Retinal pigment epithelial cell (primary cell): ENCODE data around the gene RASA4B.
A peak's percentile ranks its signal among the peaks of the same experiment; 100 is the strongest.
"Not testable (repeated sequence)": the region's sequence is repeated elsewhere in the genome, so short reads cannot be mapped to it uniquely, and the experiment has no call there.

Experiments used
- DNase-seq: peaks from one replicate; pipeline ENCODE4 v3.0.0-alpha.2; 2010; ENCODE audit warnings: low read depth
- H3K4me3 ChIP-seq: 2 replicates; pipeline ENCODE4 v1.5.1; 2011; ENCODE audit warnings: mild to moderate bottlenecking, low read length, control low read depth, moderate library complexity
- CTCF ChIP-seq: conservative IDR thresholded peaks from 2 replicates; pipeline ENCODE4 v1.5.1; 2011; ENCODE audit warnings: low read depth, low read length, control low read depth, inconsistent platforms

Gene RASA4B

DNA sequence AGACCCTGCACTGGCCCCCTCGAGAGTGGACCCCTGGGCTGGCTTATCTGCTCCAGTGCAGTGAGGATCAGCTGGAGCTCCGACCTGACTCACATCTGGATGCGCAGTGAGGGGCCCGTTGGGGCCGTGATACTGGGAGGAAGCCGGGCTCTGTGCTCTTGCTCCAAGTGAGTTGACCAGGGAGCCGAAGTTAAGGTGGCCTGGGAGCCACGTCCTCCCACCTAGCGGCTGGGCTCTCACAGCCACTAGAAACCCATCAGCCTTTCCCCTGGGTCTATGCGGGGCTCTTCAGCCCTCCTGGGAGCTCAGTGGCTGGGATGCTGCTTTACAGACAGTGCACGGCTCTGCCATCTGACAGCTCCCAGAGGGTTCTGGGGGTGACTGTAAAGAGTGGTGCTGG lies 62.0 kb downstream of the RASA4B start:
- no peak for TF ChIP-seq CTCF
- no peak overlapping the region for H3K4me3 ChIP-seq
- no peak for DNase-seq

DNA sequence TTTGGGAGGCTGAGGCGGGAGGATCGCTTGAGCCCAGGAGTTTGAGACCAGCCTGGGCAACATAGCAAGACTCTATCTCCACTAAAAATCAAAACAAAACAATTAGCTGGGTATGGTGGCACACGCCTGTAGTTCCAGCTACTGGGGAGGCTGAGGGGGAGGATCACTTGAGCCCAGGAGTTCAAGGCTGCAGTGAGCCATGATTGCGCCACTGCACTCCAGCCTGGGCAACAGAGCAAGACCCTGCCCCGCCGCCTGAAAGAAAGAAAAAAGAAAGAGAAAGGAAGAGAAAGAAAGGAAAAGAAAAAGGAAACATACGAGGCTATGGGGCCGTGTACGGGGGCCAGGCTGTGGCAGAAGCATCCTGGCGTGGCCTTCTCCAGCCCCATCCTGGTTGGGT lies 62.6 kb downstream of the RASA4B start:
- not testable (repeated sequence) for H3K4me3 ChIP-seq, DNase-seq

DNA sequence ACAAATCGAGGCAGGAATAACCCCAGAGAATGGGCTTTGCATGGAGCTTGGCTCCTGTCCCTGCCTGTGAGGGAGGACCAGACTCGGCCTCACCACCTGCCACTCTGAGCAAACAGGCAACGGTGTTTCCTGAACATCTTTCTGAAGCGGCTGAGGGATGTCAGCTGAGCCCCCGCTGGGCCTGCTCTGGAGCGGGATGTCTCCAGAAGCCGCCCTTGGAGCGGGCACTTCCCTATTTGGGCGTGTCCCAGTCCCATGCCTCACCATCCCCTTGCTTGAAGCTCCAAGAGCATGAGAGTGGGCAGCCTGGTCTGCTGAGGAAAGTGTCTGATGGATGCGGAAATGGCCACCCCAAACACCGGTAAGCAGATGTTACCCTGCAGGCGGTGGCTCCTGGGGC lies 63.1 kb downstream of the RASA4B start:
- no peak overlapping the region for H3K4me3 ChIP-seq
- TF ChIP-seq CTCF, result no peak
- DNase-seq, result no peak

GRCh38 chr7:102453319-102453718 lies 64.3 kb downstream of the RASA4B start:
- no peak for TF ChIP-seq CTCF
- DNase-seq, result no peak
- no peak overlapping the region for H3K4me3 ChIP-seq

DNA sequence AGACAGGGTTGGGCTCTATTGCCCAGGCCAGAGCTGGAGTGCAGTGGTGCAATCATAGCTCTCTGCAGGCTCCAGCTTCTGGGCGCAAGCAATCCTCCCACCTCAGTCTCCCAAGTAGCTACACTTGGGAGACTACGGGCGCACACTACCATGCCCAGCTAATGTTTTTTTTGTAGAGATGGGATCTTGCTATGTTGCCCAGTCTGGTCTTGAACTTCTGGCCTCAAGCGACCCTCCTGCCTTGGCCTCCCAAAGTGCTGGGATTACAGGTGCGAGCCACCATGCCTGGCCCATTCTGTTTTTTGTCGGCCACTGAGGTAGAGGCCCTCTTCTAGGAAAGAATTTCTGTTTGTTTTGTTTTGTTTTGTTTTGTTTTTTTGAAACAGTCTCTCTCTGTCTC lies 65.1 kb downstream of the RASA4B start:
- no peak overlapping the region for H3K4me3 ChIP-seq
- no peak for DNase-seq
- no peak for TF ChIP-seq CTCF

DNA sequence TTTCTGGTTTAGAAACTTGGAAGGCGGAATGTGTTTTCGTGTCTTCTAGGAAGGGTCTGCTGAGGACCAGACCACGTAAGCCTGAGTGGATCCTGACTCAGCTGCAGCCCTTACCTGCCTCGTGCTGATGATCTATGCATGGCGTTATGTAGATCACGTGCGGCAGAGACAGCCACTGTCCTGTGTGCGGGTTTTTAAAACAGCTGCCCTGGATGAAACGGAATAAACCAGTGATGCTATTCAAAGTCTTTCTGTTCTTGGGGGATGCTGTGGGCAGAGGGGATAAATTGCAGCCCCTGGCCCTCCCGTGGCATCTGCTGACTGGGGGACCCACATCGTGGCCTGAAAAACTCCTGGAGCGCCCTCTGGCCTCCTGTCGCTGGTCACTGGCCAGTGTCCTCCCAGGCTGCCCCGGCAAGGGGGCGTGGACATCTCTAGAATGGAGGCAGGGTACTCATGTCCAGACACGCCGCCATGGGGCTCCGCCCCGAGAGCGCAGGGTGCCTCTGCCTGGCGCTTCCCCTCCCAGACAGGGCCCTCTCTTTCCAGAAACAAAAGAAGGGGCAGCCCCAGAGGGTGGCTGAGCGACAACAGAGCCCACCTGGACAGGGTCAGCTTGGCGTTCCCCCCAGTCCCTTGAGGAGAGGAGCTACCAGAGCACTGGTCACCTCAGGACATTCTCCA lies 66.1 kb downstream of the RASA4B start:
- no peak overlapping the region for H3K4me3 ChIP-seq
- TF ChIP-seq CTCF, result no peak
- no peak for DNase-seq

DNA sequence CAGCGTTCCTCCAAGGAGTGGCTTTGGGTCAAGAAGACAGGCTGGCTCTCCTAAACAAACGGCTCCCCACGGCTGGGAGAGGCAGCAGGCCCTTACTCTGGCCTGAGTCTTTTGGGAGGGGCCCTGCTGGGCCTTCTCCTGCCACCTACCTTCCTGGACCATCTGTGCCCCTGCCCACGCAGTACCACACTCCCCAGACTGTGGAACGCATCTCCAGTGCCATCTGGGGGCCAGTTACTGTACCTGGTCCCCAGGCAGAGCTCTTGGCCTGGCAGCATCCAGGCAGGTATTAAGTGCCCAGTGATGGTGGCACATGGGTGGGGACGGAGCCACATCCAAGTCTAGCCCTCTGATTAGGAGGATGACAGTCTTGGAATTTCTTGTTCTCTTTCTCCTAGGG lies 67.3 kb downstream of the RASA4B start:
- no peak overlapping the region for H3K4me3 ChIP-seq
- no peak for DNase-seq
- peak; percentile 21 for TF ChIP-seq CTCF
